Superior temporal gyrus (tissue), 1 donor: ENCODE results near the gene SZT2.

Experiments used
- DNase-seq: peaks from one replicate; pipeline ENCODE4 v3.0.0-alpha.2; 2016; ENCODE audit errors: extremely low spot score

The SZT2 gene

DNA sequence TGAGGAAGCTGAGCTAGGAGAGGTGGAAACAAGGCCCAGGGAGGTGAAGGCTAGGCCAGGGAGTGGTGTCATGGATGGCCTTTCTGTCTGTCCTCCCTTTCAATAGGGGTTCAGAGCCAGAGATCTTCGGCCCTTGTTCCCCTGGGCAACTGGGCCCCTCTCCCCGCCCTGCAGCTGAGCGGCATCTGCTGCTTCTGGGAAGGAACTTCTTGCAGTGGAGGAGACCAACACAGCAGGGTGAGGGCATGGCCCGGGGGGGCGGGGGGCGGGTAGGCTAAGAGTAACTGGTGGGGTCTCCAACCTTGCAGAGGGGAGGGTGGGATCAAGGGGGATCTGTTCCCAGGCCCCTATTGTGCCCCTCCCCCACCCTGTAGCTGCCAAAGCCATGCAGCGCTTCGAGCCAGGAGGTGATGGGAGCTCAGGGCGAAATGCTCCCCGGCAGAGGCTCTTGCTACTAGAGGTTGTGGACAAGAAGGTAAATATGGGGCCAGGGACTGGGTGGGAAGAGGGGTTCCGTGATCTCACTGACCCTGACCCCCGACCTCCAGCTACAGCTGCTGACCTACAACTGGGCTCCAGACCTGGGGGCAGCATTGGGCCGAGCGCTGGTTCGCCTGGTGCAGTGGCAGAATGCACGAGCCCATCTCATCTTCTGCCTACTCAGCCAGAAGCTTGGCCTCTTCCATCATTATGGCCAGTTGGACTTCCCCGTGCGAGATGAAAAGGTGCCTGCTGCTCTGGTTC lies 52.4 kb downstream of the SZT2 start:
- no peak for DNase-seq

DNA sequence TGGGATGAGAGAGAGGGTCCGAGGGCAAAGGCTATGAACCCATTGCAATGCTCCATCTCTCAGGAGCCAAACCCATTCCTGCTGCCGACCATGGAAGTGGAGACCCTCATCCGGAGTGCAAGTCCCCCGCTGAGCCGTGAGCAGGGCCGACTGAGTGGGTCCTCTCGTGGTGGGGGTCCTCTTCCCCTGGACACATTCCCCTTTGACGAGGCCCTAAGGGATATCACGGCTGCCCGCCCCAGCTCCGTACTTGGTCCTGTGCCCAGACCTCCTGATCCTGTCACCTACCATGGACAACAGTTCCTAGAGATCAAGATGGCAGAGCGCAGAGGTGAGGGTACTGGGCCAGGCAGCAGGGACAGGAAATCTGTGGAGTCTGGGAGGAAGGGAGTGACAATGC lies 53.1 kb downstream of the SZT2 start:
- no peak for DNase-seq

DNA sequence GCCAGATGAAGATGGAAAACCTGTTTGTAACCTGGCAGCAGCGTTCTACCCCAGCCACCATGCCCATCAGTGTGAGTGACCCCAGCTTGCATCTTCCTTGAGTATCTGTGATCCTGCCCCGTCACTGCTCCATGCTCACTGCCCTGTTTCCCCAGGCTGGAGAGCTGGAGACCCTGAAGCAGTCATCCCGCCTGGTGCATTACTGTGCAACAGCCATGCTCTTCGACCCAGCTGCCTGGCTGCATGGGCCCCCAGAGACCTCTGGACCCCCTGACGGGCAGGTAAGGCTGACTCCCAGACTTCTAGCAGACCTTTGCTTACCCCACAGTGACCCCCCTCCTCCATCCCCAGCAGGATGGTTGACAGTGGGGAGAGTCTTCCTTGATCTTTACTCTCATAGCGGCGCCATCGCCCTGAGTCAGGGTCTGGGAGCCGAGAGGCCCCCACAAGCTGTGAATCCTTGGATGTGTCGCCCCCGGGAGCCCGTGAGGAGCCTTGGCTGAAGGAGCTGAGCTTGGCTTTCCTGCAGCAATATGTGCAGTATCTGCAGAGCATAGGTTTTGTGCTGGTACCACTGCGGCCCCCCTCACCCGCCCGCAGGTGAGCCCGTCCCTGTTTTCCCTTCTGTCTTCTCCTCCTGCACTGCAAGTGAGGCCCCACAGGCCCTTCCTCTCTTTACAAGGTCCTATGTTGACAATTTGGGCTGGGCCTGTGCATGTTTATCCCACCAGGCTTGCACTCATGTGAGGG lies 53.7 kb downstream of the SZT2 start:
- no peak for DNase-seq

DNA sequence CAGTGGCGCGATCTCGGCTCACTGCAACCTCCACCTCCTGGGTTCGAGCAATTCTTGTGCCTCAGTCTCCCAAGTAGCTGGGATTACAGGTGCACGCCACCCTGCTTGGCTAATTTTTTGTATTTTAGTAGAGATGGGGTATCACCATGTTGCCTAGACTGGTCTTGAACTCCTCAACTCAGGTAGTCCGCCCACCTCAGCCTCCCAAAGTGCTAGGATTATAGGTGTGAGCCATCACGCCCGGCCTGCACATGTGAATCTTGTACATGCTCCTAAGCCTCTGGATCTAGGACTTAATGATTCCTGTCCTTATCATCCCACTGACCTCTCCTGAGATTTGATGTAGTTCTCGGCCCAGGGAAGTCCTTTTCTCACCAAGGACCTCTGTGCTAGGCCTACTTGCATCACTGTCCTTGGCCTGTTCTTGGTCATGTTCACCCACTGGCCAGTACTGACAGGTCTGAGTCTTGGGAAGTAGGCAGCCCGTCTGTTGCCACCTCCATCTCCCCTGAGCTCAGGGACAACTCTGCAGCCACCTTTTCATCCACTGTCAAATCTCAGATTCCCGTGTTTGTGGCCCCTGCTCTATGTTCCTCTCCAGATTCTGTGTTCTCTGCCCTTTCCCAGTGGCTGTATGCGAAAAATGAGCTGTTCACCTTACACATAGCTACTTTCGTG lies 54.6 kb downstream of the SZT2 start:
- no peak for DNase-seq

DNA sequence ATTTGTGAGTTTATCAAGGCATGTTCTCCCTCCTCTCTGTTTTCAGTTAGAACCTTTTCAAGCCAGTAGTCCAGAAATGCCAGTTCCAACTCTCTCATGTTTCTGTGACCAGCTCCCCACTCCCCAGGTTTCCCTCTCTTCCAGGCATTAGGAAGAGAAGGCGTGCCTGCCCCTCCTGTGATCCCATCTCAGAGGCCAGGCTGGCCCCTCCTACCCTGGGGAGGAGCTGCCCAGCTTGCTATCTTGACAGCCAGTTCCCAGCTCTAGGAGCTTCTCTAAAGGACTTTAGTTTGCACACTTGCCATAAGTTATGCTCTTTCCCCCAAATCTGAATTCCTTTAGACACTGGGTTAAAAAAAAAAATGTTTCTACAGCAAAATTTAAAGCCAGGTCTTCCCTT lies 55.1 kb downstream of the SZT2 start:
- no peak for DNase-seq

DNA sequence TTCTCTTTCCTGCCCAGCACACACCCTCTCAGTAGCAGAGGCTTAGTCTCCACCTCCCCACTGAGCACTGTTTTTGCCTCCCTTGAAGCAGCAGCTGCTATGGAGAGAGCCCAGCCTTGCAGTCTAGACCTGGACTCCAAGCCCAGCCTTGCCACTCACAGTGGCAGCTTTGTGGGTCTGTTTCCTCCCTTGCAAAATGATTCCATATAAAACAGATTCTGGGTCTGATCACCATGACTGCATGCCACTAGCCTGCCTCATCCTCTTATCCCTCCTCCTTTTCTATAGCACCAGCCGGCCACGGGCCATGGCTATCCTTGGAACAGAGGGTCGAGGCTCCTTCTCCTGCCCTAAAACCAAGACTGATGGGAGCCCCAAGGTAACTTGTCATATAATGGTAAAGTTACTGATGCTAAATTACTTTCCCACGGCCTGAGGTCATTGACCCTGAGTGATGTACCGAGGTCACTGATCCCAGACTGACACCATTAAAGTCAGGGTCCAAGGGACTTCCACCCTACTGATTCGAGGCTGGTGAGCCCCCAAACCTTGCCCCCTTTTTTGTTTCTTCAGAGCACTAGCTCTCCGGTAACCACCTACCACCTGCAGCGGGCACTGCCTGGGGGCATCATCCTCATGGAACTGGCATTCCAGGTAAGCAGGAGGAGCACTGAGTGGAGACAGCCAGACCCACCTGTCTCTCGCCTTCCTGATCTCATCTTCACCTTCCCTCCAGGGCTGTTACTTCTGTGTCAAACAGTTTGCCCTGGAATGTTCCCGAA lies 56.1 kb downstream of the SZT2 start:
- DNase-seq: no peak

DNA sequence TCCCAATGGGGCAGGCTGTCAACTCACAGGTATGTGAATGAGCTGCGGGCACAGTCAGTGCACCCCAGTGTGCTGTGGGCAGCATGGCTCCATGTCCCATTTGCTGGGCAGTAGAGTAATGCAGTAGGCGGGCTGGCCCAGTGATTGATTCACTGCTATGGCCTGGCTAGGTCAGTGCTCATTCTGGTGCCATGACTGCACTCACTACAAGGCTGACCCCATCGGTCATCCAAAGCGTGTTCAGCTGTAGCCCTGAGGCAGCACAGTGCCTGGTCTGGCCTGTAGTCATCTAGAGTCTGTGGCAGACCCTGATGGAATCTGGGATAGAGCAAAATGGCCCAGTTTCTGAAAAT lies 56.7 kb downstream of the SZT2 start:
- no peak for DNase-seq

DNA sequence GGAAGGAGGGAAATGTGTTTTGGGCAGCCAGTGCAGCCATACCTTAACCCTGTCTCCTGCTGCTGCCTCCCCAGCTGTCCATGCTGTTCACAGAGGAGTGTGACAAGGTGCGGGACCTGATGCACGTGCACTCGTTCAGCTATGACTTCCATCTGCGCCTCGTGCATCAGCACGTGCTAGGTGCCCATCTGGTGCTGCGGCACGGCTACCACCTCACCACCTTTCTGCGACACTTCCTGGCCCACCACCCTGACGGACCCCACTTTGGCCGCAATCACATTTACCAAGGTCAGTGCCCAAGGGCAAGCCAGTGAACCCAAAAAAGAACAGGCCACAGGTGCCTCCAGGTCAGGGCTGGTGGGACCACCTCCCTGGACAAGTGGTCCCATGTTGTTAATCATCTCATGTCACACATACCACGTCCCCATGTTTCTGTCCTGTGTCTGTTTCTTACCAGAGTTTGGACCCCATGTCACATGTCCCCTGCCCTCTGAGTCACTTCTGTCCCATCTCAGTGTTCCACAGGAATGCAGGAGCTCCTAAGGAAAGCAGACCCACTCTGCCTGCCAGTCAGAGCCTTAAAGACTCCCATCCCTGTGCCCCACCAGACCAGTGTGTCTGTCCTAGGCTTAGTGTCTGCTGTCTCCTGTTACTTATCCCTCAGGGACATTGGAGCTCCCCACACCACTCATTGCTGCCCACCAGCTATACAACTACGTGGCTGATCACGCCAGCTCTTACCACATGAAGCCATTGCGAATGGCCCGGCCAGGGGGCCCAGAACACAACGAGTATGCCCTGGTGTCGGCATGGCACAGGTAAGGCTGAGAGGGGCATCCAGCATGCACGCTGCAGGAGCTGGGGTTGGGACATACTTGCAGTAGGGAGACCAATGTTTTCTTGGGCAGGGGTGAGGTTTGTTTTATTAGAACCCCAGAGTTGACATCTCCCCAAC lies 57.5 kb downstream of the SZT2 start:
- DNase-seq: no peak

DNA sequence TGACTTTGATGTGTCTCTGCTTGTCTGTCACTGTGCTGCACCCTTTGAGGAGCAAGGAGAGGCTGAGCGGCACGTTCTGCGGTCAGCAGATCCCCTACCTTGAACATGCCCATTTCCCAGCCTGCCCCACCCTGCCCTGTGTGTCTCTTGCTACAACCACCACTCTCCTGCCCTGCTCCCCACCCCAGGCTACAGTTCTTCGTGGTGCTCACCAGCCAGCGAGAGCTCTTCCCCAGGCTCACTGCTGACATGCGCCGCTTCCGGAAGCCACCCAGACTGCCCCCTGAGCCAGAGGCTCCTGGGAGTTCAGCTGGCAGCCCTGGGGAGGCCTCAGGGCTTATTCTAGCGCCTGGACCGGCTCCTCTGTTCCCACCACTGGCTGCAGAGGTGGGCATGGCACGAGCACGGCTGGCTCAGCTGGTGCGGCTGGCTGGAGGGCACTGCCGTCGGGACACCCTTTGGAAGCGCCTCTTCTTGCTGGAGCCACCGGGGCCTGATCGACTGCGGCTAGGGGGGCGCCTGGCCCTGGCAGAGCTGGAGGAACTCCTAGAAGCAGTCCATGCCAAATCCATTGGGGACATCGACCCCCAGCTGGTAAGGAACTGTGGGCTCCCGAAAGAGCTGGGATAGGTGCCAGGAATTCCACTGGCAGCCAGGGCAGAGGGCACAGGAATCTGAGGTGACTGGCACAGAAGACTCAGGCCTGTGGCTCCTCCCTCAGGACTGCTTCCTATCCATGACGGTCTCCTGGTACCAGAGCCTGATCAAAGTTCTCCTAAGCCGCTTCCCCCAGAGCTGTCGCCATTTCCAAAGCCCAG lies 58.4 kb downstream of the SZT2 start:
- DNase-seq: no peak

DNA sequence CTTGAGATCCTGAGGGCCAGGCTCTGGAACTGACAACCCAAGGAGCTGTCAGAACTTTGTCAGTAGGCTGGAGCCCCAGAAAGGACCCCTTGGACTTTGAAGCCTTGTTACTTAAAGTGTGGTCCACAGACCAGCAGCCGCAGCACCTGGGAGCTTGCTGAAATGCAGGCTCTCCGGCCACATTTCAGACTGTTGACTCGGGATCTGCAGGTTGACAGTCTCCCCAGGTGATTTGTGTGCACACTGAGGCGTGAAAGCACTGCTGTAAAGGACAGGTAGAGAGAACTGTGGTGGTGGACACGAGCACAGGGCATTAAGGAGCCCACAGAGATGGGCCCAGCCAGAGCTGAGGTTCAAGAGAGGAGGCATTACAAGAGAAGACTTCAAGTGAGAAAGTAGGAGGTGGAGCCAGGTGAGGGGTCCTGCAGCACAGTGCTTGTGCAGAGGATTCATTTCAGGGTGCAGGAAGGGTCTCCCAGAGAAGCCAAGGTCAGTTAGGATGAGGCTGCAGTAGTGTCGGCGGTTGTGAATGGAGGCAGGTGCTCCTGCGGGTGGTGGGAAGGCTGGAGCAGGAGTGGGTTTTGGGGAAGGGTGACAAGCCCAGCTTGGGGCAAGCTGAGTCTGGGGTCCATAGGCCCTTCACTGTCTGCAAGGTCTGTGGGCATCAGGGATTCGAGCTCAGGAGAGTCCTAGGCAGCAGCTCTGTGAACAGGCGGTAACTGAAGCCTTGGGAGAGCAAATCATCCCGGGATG lies 59.4 kb downstream of the SZT2 start:
- DNase-seq: no peak

DNA sequence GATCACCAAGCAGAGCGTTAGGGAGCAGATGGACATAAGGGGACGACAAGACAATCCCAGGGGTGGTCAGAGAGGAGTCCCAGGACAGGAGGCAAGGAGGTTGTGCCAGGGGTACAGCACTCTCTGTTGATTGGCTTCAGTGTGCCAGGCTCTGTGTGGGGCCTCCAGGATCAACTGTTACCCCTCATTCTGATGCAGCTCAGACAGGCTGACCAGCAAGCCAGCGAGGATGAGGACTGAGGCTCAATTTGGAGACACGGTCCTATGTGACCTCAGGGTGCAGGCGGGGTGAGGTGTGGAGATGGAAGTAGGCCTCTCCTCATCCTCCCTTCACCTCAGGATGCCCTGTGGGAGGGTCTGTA lies 60.0 kb downstream of the SZT2 start:
- no peak for DNase-seq

DNA sequence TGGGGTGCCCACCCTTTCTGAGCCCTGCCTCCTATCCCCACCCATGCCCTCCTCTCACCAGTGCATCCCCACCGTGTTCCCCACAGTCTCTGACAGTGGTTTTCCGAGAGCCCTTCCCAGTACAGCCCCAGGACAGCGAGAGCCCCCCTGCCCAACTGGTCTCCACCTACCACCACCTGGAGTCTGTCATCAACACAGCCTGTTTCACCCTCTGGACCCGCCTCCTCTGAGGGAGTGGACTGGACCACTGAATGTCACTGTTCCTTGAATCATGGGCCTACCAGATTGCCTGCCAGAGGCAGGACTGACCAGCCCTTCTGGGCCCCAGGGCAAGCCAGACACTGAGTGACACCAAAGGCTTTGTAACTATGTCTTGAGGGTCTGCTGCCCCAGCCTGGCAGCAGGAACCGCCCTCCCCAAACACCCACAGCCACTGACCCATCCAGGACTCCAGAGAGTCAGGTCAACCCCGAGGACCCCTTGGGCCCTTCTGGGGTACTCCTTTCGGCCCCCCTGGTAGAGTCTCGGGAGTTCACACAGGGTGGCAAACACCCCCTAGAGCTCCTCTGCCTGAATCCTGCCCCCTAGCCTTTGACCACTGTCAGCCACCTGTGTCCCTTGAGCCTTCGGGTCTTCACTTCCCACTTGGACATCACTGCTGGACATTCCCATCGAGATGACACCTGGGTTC lies 60.7 kb downstream of the SZT2 start:
- DNase-seq: no peak

DNA sequence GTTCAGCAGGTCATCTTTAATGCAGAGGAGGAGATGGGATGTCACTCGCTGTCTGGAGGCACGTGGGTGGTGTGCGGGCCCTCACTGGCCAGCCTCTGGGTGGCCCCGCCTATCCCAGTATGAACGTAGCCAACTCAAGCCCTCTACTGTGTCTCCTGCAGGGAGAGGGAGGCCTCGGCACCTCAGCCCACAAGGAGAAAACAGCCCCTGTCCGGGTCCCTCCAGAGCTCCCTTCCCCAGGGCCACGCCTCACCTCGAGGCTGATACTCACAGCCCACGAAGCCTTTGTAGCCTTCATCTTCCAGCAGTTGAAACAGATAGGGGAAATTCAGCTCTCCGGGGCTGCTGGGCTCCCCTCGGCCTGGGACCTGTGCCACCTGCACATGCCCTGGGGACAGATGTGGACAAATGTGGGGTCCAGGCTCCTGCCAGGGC lies 61.5 kb downstream of the SZT2 start:
- no peak for DNase-seq

DNA sequence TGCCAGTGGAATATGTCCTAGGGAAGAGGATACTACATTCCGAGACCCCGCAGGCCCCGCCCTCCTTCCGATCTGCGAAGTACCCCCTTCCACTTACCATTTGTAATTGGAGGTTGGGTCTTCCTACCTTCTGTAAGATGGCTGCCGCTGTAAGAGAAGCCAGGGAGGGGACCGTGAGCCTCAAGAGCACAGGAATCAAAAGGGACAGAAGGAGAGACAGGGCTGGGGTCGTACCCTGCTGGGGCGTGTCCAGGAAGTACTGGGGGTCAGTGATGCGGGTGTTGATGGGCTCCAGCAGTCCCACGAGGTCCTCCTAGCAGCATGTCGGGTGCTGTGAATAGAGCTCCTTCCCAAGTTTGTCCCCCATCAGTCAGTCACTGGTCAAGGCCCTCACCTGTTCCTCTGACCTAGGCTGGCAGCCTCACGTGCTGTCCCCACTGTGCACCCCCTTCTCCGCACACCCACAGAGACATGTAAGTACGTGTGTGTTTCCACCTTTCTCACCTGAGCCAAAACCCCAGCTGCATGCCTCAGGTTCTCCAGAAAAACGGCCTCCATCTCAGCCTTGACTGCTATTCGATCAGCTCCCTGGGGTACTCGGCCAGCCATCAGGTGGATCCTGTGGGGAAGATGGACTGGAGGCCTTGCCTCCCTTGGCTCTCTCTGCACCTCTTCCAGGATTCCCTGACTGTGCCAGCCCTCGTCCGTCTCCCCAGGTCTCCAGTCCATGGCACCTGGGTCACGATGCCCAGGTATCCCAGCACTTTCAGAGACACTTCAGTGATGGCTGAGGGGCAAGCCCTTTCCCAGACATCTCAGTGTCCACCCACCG lies 62.2 kb downstream of the SZT2 start:
- no peak for DNase-seq

DNA sequence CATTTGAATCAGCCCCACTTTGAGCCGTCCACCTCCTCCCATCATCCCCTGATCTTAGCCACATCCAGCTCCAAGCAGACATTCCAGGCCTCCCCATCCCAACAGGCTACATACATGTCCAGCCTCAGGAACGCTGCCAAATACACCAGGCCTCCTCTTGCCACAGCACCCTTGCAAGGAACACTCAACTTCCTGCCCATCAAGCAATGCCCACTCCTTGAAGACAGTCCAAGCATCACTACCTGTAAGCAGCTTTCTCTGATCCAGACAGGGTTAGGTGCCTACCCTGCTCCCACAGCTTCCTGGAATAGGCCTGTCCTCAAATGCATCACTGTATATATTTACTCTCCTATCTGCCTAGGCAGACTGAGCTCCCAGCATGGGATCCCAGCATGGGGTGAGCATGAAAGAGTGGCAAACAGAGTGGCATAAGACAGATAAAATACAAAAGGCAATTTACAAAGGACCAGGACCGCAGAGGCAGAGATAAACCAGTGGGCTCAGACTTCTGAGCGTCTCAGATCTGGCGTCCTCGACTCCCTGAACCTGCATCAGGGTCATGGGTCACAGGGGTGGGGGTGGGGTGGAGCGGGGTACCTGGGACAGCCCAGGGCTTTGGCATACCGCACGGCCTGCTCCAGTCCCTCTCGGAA lies 63.2 kb downstream of the SZT2 start:
- DNase-seq: peak; percentile 25

DNA sequence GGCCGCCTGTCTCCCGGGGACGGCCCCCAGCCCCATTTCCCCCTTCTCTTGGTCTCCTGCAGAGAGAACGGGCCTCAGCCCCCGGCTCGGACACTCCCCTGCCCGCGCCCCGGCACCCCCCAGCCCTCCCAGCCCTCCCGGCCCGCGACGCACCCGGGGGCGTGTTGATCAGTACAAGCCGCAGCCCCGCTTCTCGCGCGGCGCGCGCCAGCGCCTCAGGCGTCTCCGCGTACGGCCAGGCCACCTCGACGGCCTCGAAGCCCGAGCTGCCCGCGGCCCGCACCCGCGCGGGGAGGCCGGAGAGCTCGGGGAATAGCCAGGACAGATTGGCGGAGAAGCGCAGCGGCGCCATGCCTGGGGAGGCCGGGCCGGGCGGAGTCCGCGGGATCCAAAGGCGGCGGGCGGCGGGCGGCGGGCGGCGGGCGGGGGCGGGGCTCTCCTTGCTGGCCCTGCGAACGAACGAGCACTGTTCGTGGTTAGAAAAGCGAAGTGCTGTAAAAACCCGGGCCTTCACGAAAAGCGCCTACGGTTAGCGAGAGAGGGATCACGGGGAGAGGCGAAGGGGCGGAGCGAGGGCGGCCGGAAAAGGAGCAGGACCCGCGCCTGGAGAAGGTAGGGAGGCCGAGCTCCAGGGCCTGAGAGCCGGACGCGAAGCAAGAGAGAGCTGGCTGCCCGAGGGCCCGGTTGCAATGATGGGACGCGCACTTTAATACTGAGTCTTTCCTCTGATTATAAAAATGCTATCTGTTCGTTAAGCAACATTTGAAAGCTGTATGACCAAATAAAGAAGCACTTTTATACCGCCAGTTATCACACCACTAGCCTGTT lies 64.0 kb downstream of the SZT2 start, which contains the start of gene HYI:
TSS of gene HYI (minus strand) at position 490 of the 828 bp plus-strand sequence. CDS start at position 352, 138 bp downstream.
- DNase-seq: peak; percentile 82
